Fibroblast of skin of left biceps (primary cell): ENCODE results near the gene PIP4K2A.

Experiments
- DNase-seq, 2 experiments: peaks; one replicate each; pipeline ENCODE4 v3.0.0-alpha.2; 2013; ENCODE audit warnings: low read depth in 2 of 2

The PIP4K2A gene

GRCh38 chr10:22666287-22667092, 47.9 kb downstream of the PIP4K2A start:
- DNase-seq: no peak

GRCh38 chr10:22665329-22665728, 49.0 kb downstream of the PIP4K2A start:
- DNase-seq: no peak

GRCh38 chr10:22662733-22663330, 51.5 kb downstream of the PIP4K2A start:
- DNase-seq: no peak

GRCh38 chr10:22659866-22660265, 54.5 kb downstream of the PIP4K2A start:
- DNase-seq: no peak

- DNase-seq: no peak
Observed at GRCh38 chr10:22658745-22659410, 55.5 kb downstream of the PIP4K2A start.

GRCh38 chr10:22657566-22658225, 56.7 kb downstream of the PIP4K2A start:
- no peak for DNase-seq

- DNase-seq: no peak
Observed at GRCh38 chr10:22657024-22657423, 57.4 kb downstream of the PIP4K2A start.

- no peak for DNase-seq
Observed at GRCh38 chr10:22656036-22656435, 58.3 kb downstream of the PIP4K2A start.

GRCh38 chr10:22655312-22655981, 58.9 kb downstream of the PIP4K2A start:
- peak; percentile 61 to 62 for DNase-seq

- no peak for DNase-seq
Observed at GRCh38 chr10:22652988-22653481, 61.3 kb downstream of the PIP4K2A start.

GRCh38 chr10:22651276-22651980, 63.0 kb downstream of the PIP4K2A start:
- no peak for DNase-seq

GRCh38 chr10:22649994-22650393, 64.4 kb downstream of the PIP4K2A start:
- DNase-seq: no peak

- no peak for DNase-seq
Observed at GRCh38 chr10:22649390-22649841, 65.0 kb downstream of the PIP4K2A start.

- DNase-seq: peak; percentile 72 to 73
Observed at GRCh38 chr10:22648547-22648961, 65.8 kb downstream of the PIP4K2A start.

- DNase-seq: no peak
Observed at GRCh38 chr10:22647244-22647643, 67.1 kb downstream of the PIP4K2A start.

- DNase-seq: no peak
Observed at GRCh38 chr10:22646388-22646853, 68.0 kb downstream of the PIP4K2A start.

- no peak for DNase-seq
Observed at GRCh38 chr10:22644222-22644621, 70.2 kb downstream of the PIP4K2A start.

GRCh38 chr10:22643775-22644174, 70.6 kb downstream of the PIP4K2A start:
- DNase-seq: no peak

GRCh38 chr10:22643116-22643515, 71.3 kb downstream of the PIP4K2A start:
- no peak for DNase-seq

- no peak for DNase-seq
Observed at GRCh38 chr10:22641743-22642142, 72.6 kb downstream of the PIP4K2A start.

GRCh38 chr10:22640359-22640758, 74.0 kb downstream of the PIP4K2A start:
- no peak for DNase-seq
